GM04504 (cell line): ENCODE measurements around the gene SMOC1.

Experiments used
- DNase-seq: peaks from one replicate; pipeline ENCODE4 v3.0.0-alpha.2; 2012; ENCODE audit warnings: low read depth

The SMOC1 gene

DNA sequence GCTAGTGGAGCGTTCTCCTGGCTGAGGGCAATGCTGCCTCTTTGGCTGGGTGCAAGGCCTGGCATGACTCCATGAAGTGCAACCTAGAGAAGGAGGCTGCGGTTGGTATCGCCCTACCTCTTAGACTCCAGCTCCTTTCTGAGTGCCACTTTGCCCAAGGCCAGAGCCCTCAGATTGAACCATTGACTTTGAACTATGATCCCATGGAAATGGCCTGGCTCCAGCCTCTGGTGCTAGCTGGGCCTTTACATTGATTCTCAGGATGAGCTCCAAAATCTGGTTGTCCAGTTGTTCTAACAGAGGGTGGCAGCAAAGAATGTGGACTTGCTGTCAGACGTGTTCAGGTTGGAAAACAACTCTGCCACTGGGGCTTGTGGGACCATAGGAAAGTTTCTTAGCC, 16.1 kb upstream of the SMOC1 start:
- no peak for DNase-seq

DNA sequence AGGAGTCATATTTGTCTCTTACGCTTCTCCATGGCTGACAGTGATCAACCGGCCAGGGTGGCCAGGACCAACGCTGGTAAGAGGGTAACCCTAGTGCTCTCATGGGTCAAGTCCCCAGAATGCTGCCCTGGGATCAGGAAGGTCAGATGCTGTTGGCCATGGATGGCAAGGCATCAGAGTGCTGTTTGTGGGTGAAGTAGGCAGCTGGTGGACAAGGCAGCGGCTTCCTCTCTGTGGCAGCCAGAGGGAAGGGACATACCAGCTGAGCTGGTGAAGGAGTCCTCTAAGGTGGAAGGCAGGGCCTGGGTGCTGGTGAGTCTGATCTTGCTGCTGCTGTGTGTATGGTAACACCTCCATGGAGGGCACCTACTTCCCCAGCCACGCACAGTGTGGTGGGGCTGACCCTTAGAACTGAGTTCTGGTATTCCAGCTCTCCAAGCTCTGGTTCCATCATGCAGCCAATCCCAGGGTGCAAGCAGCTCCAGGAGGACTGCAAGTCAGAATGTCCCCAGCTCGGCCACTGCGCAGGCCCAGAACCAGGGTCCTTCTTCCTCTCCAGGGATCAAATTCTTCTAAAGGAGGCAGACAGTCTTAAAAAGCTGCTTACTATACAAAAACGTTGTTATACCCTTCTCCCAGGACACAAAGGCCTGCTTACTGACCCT, 13.4 kb upstream of the SMOC1 start:
- DNase-seq = no peak

DNA sequence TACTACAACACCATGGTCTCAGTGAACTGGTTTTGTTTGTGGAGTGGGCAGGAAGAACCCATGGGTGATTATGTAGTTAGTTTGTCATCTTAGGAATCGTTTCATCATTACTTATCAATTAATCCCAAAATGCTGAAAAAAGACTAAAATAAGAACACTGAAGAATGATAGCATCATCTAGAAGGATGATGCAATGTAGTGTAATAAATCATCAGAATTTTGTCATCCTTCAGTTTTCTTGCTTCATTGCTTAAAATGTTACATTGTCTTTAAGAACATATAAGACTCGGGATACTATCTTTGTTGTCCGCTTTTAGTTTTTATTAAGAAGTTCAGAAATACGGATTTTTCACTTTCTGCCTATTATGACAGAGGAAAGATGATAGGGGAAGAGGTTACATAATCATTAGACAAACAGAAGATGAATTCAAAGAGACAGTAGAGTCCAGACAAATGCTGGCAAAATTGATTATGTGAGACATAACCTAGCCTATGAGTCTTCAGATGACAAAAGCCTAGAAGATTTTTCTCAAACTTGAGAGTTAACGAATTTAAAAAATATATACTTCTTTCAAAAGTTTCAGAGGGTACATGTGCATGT, 10.8 kb upstream of the SMOC1 start:
- no peak for DNase-seq

DNA sequence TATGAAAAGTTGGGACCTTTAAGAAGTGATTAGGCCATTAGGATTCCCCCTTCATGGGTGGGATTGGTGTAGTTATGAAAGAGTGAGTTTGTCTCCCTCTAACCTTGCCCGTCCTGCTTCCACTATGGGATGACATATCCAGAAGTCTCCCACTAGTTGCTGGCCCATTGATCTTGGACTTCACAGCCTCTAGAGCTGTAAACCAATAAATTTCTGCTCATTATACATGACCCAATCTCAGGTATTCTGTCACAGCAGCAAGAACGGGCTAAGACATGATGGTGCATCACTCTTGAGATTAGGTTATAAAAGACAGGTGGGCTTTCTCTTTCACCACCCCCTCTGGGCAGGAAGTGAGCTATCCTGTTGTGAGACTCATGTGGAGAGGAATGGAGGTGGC, 8.6 kb upstream of the SMOC1 start:
- no peak for DNase-seq

DNA sequence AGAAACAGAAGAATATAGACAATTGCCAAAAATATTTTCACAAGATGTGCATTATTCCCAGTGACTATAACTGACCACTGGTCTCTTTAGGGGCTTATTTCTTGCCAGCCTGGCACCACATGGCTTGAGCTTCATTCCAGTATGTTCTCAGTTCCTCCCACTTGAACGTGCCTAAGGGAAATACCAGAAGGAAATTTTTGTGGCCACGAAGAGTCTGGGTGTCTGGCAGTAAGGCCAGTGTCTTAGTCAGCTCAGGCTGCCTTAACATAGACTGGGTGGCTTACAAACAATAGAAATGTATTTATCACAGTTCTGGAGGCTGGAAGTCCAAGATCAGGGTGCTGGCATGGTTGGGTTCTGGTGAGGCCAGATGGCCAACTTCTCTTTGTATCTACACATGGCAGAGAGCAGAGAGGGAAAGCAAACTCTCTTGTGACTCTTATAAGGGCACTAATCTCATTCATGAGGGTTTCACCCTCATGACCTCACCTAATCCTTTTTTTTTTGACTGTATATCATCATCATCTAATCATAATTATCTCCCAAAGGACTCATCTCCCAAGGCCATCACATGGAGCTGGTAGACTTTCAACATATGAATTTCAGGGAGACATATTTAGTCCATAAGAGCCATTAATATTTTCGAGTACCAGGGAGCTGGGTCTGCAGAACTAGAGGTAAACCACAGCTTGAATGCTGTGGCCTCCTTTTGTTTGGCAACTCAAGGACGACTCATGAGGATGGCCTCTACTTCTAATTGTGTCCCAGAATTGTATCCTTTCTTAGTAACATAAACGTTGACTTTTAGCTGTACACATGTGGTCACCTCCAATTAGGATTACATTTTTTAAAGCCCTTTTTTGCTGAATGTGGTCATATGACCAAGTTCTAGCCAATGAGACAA, 5.1 kb upstream of the SMOC1 start:
- DNase-seq = peak; percentile 3

DNA sequence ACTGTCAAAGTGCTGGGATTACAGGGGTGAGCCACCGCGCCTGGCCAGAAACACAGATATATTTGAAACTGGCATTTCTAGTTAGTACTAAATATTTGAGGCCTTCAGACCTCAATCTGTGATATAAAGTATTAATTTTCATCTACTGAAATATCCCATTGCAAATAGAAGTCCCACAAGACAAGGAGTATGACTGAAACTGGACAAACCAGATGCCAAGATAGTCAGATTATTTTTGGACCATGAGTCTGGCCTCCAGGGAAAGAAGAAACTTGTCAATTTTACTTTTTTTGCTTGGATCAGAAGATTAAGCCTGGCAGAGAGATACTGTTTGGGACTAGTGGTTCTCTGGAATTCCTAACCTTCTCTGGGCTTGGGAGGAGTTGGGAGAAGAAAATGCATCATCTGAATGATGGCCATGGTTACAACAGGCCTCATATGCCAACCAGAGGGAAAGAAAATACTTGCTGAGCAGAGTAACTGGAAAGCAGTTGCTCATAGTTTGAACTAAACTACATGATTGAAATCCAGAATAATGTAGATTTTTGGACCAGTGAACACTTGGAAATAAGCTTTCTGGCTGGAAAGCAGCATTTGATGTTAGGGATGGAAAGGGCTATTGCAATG, 2.9 kb upstream of the SMOC1 start:
- DNase-seq = no peak

DNA sequence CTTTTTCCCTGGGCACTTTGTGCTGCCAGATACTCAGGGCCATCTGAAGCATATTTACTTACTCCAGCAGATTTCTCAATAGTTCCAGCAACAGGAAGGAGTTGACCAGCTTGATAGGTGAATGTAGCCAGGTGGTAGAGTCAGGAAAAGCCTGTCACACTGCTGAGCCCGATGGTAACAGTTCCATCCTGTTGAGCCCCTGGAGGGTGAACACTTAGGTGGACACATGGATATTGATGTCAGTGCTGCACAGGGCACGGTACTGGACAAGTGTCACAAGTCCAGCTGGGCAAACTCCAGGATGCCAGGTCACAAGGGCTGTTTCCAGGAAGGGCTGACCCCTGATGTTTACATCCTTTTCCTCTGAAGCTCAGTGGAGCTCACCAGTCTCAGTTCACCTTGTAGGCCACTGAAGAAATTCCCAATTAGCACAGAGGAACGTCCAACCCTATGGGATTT, 2.3 kb upstream of the SMOC1 start:
- DNase-seq = no peak

DNA sequence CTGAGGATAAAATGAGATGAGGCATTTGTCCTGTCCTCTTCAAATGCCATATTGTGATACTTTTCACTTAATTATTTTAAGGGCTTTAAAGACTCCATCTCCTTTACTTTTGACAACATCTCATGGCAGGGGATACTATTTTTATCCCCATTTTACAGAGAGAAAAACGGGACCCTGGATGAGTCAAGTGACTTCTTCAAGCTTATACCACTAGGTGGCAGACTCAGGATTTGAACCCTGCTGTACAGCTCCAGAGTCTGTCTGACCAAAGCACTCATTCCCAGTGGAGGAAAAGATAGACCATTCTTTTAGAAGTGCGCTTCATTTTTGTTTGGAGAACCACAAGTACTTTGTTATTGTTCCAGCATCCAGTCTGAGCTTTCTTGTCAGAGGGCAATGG, 1.7 kb upstream of the SMOC1 start:
- DNase-seq = no peak

DNA sequence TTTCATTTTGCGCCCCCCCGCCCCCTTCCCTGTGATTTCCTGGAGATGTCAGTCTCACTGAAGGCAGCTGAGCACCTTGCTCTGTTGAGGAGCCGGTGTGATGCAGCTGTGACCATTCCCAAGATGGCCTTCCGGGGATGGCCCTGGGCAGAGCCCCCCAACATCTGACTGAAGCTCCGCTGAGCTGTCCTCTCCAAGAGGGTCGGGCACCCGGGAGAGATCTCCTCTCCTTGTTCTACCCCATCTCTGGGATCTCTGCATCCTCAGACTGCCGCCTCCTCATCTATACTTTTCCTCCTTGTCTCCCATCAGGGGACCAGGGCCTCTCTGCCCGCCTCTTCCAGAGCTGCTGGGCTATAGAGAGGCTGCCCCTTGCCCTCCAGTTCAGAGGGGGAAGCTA, 965 bp upstream of the SMOC1 start:
- DNase-seq = no peak

DNA sequence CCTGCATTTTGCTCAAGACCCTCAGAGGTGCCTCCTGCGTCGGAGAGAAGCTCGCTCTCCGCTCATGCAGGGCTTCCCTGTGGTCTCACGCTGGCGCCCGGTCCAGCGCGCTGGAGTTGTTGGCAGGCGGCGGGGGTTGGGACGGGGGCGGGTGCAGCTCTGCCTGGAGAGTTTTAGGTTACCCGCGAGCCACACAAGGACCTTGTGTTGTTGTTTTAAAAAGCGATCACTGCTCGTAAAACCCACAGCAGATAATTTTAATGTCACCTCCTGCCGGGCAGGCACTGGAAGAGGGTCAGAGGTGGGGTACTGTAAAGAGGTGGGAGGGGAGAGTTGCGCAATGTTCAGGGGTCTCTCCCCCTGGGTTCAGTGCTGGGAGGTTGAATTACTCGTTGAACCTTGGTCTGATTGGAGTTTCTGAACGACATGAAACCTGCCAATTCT, 850 bp downstream of the SMOC1 start:
- no peak for DNase-seq

DNA sequence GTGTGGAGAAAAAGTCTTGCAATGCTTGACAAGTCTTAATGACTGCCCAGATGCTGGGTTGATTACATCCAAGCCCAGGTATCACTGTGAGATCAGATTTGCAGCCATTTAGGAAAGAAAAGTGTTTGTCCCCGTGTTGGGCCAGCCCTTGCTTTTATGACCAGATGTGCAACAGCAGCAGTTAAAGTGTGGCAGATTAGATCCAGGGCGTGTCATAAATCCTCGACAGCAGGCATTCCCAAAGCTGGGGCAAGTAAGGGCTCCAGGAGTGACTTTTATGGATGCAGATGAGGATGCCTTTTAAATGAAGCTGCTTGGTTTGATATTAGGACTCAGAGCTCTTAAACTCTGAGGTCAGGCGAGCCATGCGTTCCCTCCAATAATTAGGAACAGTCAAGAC, 1.7 kb downstream of the SMOC1 start:
- no peak for DNase-seq

DNA sequence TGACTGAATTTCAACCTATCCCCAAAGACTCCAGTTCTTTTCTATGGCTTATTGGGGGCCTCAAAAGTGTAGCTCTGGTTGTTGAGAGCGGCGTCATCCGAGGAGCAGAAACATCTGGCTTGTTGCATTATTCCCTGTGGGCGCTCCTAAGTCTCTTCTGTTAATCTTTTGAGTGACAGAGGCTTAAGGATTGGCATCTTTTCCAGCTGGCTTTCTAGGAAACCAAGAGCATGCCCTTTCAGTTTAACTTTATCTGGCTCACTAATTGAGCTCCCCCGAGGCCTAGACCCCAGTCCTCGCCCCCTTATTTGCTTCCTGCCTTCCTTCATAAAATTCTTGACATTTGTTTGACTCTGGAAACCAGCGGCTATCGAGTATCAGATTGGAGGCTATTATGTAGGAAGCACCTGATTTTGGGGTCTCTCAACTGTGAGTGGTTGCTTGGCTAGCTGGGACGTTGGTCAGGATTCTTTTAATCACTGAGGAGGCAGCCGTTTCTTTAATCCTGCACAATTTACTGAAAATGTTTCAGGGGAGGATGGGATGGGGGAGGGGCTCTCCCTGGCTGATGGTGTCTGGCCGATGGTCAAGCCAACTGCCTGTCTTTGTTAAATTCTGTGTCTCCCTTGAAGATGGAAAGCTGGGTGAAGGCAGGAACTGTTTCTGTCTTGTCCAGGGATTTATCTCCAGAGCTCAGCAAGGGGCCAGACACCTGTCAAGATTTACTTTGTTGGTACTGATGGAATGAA, 3.1 kb downstream of the SMOC1 start:
- DNase-seq = no peak

DNA sequence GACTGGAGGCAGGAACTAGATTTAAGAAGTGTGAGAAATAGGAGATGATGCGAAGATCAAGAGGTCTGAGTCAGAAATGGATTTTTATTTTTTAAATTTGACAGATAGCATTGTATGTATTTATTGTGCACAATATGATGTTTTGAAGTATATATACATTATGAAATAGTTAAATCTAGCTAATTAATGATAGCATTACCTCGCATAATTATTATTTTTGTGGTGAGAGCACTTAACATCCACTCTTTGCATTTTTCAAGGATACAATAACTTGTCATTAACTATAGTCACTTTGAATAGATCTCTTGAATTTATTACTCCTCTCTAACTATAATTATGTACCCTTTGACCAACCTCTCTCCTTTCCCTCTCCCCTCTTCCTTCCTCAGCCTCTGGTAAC, 3.7 kb downstream of the SMOC1 start:
- no peak for DNase-seq

DNA sequence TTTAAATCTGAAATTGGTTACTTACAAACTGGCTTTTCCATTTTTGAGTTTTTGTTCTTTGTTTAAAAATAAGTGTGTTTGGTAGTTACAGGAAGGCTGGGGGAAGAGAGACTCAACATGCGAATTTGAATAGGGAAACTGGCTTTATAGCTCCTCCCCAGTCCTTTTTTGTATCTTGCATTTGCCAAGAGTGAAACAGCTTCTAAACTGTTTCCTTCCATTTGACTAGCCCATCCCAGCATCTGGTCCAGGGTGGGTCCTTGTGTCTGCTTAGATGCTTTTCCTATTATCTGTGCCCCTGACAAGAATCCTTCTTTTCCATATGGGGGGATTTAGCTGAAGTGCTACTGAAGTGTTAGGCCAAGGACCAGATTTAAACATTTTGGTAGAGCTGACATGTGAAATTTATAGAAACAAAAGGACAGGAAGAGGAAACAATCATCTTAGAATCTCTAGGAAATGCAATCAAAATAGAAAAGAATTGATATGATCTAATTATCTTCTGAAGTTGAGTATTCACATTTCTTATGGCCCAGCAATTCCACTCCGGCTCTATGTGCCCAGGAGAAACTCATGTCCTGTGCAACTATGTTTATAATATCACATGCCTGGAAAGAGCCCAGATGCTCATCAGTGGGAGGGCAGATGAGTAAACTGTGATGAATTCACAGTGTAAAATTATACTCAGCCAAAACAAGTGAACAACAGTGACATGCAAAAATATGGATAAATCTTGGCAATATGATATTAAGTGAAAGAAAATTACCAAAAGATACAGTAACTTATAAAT, 7.4 kb downstream of the SMOC1 start:
- no peak for DNase-seq

DNA sequence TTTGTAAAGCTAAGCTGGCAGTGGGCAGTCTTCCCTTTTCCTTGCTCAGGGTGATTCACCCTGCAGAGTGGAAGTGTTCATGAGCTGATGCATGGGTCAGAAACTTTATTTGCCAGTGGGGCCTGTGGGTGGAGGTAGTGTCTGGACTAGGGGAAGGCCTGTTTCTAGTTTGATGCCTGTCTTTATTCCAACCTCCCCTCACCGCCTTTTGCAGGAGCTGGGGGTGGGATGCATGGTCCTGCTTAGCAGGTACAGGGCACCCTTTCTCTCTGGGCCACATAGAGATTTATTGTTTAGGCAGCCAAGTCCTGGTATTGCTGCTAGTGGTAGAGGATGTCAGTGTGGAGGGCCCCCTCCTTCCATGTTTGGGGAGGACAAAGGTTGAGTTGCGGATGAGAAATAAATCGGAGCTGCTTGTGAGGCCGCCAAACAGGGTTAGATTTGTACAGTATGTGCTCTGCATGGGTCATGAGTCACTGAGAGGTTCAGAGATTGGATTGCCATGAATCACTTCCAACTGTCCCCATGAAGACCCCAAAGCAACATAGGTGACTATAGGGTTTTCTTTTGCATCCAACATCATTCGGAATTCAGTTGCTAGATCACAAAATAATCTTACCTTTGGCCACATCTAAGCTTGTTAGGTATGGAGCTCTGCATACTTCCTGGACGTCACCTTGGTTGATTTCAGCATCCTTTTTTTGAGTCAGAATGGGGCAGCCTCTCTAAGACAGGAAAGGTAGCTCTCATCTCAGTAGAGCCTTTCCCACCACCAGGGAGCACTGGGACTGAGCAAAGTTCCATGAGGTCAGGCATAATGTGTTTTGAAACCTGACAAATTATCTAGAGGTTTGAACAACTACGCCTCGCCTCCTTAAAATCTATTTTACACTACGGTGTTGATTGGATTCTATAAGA, 8.8 kb downstream of the SMOC1 start:
- no peak for DNase-seq

DNA sequence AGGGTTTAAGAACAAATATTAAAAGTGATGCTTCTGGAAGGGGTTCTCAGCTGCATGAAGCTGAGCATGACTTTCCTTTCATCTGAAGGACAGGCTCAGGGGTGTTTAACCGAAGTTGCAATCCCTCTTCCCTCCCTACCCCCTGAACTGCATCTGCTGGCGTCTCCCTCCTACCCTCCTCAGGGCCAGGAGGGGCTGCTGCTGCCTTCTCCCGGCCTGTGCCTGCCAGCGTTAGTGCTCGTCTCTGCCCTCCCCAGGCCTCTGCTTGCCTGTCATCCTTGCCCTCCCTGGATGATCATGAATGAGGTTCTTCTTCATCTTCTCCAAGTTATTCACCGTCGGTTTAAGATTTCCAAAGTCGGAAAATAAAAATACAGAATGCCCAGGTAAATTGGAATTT, 12.2 kb downstream of the SMOC1 start:
- DNase-seq = no peak

DNA sequence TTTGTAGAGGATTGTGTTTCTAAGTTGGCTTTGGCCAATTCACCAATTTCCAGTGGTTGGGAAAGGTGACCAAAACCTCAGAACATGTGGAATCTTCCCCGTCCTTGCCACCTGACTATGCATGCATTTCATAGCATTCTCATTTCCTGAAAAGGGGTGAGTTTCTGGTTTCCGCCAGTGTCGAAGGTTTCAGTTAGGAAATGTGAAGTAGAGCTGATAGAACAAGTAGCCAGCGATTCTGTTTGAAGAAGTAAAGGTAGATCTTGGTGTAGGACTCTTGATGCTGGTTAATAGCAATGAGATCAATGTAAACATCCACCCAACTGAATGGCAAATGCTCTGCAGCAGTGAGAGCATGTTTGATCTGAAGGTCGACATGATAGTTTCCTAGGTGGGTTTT, 15.9 kb downstream of the SMOC1 start:
- DNase-seq = no peak

DNA sequence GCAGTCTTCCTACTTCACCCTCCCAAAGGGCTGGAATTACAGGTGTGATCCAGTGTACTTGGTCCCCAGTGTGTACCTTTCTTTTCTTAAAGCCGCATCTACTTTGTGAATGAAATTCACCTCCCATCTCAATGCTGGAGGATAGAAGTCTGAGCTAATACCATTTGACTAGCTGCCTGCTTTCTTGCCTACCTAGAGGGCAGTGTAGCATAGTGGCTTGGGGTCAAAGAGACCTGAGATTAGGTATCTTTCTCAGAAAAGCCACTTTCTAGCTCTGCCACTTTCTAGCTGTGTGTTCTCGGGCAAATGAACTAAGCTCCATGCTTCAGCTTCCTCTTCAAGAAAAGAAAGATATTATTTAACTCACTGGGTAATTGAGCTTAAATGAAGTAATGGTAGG, 16.9 kb downstream of the SMOC1 start:
- no peak for DNase-seq

DNA sequence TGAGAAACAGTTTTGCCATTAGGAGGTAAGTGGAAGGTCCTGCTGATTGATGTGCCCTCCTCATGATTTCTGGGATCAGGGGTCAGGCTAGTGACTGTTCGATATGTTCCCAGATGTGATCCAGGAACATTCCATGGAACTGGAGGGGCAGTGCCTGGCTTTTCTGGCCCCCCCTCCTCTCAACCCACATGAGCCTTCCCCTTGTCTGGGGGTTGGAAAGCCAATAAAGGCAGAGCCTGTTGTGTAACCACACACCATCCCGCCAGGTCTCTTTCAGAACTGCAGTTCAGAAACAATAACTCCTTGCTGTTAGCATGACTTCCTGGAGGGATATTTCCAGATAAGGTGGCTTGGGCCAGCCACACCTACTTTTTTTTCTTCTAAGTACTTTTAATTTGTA, 17.8 kb downstream of the SMOC1 start:
- DNase-seq = no peak

DNA sequence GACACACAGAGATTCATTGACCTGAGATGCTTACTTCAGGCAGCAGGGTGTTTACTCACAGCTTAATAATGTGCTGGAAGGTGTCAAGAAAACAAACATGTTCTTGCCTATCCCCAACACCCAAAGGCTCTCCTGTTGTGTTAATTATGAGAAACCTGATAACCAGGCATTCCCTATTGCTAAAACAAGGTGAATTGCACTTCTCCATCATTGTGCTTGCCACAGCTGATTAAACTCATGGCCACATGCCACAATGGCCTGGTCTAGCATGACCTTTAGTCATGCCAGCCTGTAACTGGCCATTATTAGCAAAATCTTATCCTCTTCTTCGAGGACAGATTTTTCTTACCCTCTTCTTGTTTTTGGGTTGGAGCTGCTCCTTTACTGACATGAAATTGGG, 21.4 kb downstream of the SMOC1 start:
- DNase-seq = no peak
